Mononuclear cell (primary cell): ENCODE results near the gene MAB21L3. TPM values are rescaled to one million over a fixed set of nuclear protein-coding genes. Genes with fewer than 3 reads are reported as not detected.
A peak's percentile ranks its signal among the peaks of the same experiment; 100 is the strongest.

Source experiments
- H3K27me3 ChIP-seq: 2 replicates; pipeline ENCODE4 v1.6.0; 2011; ENCODE audit warnings: low read length, control low read depth; ENCODE audit not compliant: insufficient read depth
- H3K4me1 ChIP-seq: 2 replicates; pipeline ENCODE4 v1.5.1; 2011; ENCODE audit warnings: mild to moderate bottlenecking, low read length, control low read depth; ENCODE audit not compliant: insufficient read depth
- H3K4me3 ChIP-seq: 2 replicates; pipeline ENCODE4 v1.5.1; 2011; ENCODE audit warnings: mild to moderate bottlenecking, low read length, moderate library complexity
- H3K9me3 ChIP-seq: 2 replicates; pipeline ENCODE4 v1.5.1; 2011; ENCODE audit warnings: low read depth, mild to moderate bottlenecking, control low read depth, low read length
- total RNA-seq: library from RNA; depleted of rRNA; stranded (reverse); fragments of >200 nt; gene quantifications from one replicate; pipeline ENCODE4 v1.2.3, GENCODE V29; 2012

Gene MAB21L3
- total RNA-seq, 1 donor = under 0.01 TPM

DNA sequence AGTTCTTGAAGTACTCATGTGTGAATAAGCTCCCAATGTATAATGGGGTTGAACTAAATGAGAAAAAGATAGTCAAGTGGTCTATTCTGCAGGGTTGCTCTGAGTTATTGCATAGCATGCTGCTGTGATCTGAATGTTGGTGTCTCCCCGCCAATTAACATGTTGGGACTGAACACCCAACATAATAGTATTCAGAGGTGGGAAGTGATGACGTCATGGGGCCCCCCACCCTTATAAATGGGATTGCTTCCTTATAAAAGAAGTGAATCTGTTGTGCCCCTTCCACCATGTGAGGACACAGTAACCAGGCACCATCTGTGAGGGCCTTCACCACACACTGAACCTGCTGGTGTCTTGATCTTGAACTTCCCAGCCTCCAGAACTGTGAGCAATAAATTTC is 50.2 kb downstream of the MAB21L3 start:
- Histone ChIP-seq H3K27me3 (peaks cover 3% of the 10 kb centered on the region), H3K4me1 (peaks cover 5% of the 10 kb centered on the region), H3K4me3 (no peak overlapping the region), H3K9me3 (no peaks in the 10 kb centered on the region)

DNA sequence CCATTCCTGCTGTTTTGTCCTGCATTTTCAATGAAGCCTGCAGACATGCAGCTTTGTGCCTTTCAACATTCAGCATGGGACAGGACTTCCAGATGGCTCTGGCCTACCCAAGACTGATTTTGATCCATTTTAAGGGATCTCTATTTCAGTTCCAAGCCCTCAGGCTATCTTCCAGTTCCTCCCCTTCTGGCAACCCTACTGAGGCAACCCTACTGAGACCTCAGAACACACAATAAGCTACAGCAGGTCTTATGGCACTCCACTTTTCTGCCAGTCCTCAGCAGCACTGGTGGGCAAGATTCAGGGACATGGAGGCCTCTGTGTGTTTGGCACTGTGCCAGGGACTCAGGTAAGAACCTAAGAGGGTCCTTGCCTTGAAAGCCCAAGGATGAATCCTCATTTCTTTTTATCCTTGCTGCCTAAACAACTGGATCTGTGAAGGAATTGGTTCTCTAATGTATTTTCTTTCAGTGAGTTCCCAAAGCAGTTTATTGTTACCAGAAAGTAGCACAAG is 50.7 kb downstream of the MAB21L3 start:
- H3K9me3 ChIP-seq = no peaks in the 10 kb centered on the region
- H3K4me1 ChIP-seq = peaks cover 5% of the 10 kb centered on the region
- no peak overlapping the region for H3K4me3 ChIP-seq
- H3K27me3 ChIP-seq = peaks cover 3% of the 10 kb centered on the region

DNA sequence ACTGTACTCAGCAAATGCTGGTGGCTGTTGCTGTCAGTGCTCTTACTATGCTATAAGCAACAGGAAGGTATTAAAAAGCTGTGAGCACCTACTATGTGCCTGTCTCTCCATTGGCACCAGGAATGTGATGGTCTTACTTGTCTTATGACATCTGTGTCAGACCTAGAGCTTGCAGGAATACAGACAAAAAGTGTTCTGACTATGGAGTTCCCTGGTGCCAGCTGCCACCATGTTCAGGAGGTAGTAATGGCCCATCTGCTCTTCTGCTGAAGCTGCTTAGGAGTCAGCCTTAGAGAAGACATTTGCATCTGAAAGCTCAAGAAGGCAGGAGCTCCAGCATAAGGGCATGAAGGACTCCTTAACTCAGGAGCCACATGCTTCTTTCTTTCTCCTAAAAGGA is 52.3 kb downstream of the MAB21L3 start:
- H3K4me3 ChIP-seq = no peak overlapping the region
- H3K9me3 ChIP-seq = no peaks in the 10 kb centered on the region
- peaks cover 15% of the 10 kb centered on the region for H3K4me1 ChIP-seq

DNA sequence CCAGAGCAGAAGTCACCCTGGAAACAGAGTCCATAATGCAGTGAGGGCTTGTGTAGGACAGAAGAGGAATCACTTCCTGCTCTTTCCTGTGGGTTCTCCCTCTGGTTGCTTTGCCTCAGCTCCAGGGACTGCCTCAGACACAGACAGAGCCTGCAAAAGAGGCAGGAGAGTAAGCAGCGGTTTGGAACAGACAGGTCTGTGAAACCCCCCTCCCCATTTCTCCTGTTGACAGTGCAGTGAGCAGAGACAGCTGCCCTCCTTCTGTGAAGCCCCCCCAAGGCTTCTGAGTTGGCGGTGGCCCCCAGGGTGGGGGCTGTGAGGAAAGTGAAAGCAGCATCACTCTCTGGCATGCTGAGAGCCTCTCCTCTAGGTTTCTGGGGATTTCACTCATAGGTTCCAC is 53.0 kb downstream of the MAB21L3 start:
- H3K9me3 ChIP-seq = no peaks in the 10 kb centered on the region
- no peak overlapping the region for H3K4me3 ChIP-seq
- H3K27me3 ChIP-seq = peaks cover 1% of the 10 kb centered on the region
- H3K4me1 ChIP-seq = peaks cover 21% of the 10 kb centered on the region

More for the DNA sequence above, 52.3 kb downstream of the MAB21L3 start:
- peaks cover 3% of the 10 kb centered on the region for H3K27me3 ChIP-seq

DNA sequence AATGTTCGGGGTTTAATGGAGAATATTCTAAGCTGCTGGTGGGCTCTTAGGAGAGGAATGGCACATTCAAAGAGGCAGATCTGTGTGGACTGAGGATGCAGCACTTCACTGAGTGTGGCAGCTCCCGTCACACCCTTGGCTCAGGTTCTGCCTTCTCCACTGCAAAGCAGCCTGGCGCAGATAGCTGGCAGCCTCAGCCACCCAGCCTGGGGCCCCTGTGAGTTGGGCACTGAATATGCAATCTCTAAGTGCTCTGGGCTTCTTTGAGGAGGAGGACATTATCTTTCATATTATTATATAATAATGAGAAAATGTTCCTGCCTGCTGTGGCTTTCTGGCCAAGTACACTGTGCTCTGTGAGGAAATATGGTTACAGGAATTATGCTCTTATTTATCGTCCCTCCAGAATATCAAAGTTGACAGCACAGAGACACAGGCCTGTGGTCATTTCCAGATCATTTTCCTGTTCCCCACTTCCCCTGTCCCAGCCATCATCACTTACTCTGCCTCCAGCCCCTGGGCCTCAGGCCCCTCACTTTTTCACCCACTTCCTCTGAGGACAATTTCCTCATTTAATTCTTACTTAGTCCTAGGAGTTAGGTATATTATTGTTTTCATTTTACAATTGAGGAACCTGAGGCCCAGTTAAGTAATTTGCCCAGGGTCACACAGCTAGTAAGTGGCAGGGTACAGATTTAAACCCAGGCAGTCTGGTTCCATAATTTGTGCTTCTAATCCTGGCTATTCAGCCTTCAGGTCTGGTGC is 53.6 kb downstream of the MAB21L3 start:
- Histone ChIP-seq H3K27me3 (no peaks in the 10 kb centered on the region), H3K4me3 (no peak overlapping the region), H3K9me3 (no peaks in the 10 kb centered on the region), H3K4me1 (peaks cover 21% of the 10 kb centered on the region)

DNA sequence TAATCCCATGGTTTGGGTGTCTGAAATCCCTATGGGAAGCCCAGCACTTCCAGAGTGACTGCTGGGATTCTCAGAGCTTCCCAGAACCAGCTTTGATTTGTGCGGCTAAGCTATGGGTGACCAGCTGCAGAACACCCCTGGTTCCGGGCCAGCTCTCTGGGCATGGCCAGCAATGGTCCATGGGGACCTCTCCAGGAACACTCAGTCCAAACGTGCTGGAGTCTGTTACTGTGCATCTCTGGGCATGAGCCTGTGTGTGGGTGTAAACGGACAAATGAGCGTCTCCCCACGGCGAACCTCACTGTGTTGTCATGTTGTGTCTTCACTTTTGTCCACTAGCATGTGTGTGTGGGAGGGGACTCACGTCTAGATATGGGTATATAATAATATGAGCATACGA is 54.4 kb downstream of the MAB21L3 start:
- no peak overlapping the region for H3K4me3 ChIP-seq
- H3K27me3 ChIP-seq = no peaks in the 10 kb centered on the region
- H3K4me1 ChIP-seq = peaks cover 21% of the 10 kb centered on the region
- no peaks in the 10 kb centered on the region for H3K9me3 ChIP-seq

DNA sequence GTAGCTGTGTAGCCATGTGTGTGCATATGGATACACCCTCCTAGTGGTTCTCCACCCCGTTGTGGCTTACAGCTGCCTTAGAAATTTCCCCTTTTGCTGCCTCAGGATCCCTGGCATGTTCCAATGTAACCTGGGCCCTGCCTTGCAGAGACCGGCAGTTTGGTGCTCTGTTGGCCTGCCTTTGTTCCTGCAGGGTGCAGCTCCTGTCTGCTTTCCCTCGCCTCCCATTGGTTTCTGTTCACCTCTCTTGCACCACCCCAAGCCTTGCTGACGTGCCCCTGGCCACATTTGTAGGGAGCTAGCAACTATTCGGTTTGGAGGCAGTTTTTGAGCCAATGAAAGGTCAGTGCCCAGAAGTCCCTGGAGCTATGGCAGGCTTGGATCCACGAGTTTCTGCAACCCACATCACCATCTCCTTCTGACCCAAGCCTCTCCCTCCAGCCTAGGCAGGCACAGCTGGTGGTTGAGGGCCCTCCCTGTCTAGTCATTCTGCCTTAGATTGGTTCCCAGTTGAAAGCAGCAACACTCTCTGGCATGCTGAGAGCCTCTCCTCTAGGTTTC is 54.9 kb downstream of the MAB21L3 start:
- Histone ChIP-seq H3K9me3 (no peaks in the 10 kb centered on the region), H3K4me3 (no peak overlapping the region), H3K27me3 (no peaks in the 10 kb centered on the region), H3K4me1 (peaks cover 21% of the 10 kb centered on the region)

DNA sequence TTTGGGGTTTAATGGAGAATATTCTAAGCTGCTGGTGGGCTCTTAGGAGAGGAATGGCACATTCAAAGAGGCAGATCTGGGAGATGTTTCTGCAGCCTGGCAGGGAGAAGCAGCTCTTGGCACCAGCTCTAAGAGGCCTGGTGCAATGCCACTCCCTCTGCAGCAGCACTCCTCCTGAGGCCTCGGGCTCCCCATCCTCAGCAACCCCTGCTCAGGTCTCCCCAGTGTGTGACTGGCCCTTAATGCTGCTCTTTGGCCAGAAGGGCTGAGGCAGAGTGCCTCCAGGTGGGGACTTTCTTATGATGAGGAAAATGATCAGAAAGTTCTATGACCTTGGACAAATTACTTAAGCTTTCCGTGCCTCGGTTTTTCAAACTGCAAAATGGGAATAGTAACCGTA is 55.5 kb downstream of the MAB21L3 start:
- Histone ChIP-seq H3K4me3 (no peak overlapping the region), H3K27me3 (no peaks in the 10 kb centered on the region), H3K4me1 (peaks cover 21% of the 10 kb centered on the region), H3K9me3 (no peaks in the 10 kb centered on the region)

DNA sequence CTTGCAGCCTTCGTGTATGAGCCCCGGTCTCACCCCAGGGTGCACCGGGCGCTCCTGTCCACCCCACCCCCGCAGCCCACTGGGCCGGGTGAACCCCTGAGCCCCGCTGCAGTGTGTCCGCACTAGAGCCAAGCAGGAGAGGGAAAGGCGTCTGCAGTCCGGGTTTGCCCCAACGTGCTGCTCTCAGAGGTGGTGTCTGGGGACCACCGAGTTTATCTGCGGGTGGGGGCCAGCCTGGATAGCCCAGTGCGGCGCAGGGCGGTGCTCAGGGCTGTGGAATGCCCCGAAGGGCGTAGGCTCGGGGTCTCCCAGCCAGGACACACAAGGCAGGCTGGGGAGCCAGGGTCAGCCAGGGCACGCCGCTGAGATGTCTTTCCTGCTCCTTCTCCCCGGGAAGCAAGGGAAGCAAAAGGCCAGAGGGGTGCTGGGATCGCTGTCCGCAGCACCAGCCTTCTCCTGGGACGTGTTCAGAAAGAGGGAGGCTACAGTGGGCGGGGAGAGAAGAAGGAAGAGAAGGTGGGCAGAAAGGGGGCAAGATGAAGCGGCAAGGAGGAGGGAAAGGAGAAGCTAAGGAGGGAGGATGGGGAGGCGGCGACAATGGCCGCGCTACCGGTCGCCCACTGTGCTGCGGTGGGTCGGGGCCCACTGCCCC is 56.6 kb downstream of the MAB21L3 start:
- Histone ChIP-seq H3K27me3 (no peaks in the 10 kb centered on the region), H3K4me3 (peak overlapping the region; percentile 40), H3K9me3 (no peaks in the 10 kb centered on the region), H3K4me1 (peaks cover 21% of the 10 kb centered on the region)

DNA sequence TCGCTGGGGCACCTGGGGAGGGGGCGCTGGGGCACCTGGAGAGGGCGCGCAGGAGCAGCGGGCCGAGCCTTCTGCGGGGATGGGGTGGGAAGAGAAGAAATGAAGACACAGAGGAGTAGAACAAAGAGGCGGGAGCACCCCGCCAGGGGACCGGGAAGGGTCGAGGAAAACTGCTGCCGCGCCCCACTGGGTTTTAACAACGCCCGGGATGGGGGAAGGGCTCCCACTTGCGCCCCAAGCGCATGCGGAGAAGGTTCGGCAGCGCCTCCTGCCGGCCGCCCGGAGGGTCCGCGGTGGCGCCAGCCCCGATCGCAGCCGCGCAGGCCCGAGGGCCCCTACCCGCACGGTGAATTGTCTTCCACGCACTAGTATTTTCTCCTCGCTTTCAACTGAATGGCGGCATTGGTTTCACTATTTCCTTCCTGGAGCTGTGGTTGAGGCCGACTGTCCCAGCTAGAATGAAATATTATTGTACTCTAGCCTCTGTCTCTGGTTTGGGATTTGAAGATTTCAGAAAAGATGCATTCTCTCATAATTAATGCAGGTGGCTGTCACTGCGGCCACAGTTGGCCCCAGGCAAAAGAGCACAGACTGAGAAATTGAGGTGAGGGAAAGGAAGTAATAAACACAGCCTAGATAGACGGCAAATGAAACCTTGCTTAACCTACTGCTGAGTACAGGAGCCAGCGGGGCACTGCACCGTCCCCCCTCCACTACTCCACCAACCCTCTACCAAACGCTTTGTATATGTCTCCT is 57.3 kb downstream of the MAB21L3 start:
- no peaks in the 10 kb centered on the region for H3K9me3 ChIP-seq
- peaks cover 3% of the 10 kb centered on the region for H3K27me3 ChIP-seq
- H3K4me3 ChIP-seq = peak overlapping the region; percentile 40
- peaks cover 21% of the 10 kb centered on the region for H3K4me1 ChIP-seq

DNA sequence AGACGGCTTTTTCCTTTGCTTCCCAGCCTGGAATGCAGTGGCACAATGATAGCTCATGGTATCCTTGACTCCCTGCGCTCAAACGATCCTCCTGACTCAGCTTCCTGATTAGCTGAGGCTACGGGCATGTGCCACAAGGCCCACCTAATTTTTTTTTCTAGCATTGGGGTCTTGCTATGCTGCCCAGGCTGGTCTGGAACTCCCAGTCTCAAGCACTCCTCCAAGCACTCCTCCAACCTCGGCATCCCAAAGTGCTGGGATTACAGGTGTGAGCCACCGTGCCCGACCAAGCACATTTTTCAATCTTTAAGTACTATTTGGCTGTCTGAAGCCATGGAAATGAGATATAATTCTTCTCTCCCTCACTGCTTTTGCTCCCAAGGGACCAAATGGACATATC is 58.7 kb downstream of the MAB21L3 start:
- no peaks in the 10 kb centered on the region for H3K9me3 ChIP-seq
- H3K27me3 ChIP-seq = peaks cover 3% of the 10 kb centered on the region
- H3K4me1 ChIP-seq = peaks cover 21% of the 10 kb centered on the region
- no peak overlapping the region for H3K4me3 ChIP-seq

DNA sequence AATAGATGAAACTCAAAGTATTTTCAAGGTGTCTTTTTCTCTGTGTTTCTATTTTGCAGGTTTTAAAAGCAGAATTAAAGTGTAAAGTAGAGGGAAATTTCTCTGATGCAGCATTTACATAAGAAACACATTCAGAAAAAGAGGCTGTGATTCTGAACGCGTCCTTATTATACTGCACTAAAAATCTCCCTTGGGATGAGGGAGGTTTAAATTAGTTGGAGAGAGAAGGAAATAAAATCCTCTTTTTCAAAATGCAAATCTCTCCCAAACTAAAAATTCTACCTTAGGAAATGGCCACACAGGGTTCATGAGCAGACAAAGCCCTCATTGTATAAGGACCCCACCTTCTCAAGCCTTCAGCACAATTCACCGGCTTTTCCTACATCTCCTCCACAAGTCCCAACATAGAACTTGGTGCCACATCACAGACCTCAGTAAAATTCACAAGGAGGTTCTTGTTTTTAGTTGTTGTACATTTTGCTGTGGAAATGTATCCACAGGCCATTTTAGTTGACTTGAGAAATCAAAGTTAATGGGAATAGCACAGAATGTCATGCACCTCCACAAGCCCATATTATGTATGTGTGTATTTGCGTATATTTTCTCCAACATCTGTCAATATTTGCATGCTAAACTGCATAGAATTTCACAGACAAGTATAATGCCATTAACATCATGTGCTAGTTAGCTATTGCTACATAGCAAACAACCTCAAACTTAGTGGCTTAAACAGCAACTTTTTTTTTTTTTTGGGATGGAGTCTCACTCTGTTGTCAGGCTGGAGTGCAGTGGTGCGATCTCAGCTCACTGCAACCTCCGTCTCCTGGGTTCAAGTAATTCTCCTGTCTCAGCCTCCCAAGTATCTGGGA is 59.8 kb downstream of the MAB21L3 start:
- peaks cover 16% of the 10 kb centered on the region for H3K4me1 ChIP-seq
- H3K4me3 ChIP-seq = no peak overlapping the region
- no peaks in the 10 kb centered on the region for H3K9me3 ChIP-seq
- peaks cover 3% of the 10 kb centered on the region for H3K27me3 ChIP-seq

DNA sequence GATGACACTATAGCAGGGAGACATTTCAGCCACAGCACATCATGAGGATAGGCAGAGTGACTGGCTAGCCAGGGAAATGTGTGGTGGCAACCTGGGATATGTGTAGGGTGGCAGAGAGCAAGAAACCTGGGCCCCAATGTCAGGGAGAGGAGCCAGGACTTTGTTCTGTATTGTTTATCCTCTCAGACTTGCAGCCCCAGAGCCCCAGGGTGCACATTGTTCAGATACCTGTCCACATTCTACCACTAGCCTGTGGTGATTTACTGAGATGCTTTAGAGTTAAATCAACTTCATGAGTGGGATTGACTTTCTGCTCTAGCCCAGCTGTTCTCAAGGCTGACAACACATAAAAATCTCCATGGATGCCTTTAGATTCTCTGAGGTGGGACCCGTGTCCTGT is 61.5 kb downstream of the MAB21L3 start:
- Histone ChIP-seq H3K27me3 (peaks cover 3% of the 10 kb centered on the region), H3K4me1 (peaks cover 14% of the 10 kb centered on the region), H3K4me3 (no peak overlapping the region), H3K9me3 (no peaks in the 10 kb centered on the region)

DNA sequence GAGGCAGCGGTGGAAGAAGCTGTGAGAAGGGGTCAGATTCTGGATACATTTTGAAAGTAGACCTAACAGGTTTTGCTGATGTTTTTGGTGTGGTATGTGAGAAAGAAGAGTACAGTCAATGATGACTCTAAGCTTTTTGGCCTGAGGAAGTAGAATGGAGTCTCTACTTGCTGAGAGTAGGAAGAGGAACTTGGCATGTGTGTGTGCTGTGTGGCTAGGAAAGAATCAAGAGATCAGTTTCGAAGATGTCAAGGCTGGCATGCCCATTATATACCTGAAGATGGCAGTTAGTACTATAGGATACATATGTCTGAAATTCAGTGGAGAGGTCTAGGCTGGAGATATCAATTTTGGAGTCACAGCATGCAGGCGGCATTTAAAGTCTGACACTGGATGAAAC is 64.4 kb downstream of the MAB21L3 start:
- Histone ChIP-seq H3K27me3 (peaks cover 3% of the 10 kb centered on the region), H3K4me1 (no peaks in the 10 kb centered on the region), H3K9me3 (no peaks in the 10 kb centered on the region), H3K4me3 (no peak overlapping the region)
